Testis (tissue), 3 donors: ENCODE data around the gene SMAP1. TPM values are rescaled to one million over a fixed set of nuclear protein-coding genes. Genes with fewer than 3 reads are reported as not detected.

ENCODE experiments used
- DNase-seq: peaks from one replicate; pipeline ENCODE4 v3.0.0-alpha.2; 2019
- H3K27ac ChIP-seq, 2 donors: fragments of 200-600 bp; sonication (generic); one replicate each; pipeline ENCODE4 v1.5.1; 2019
- H3K27me3 ChIP-seq: fragments of 200-600 bp; sonication (generic); one replicate; pipeline ENCODE4 v1.5.1; 2019
- H3K36me3 ChIP-seq: fragments of 200-600 bp; sonication (generic); one replicate; pipeline ENCODE4 v1.5.1; 2017; ENCODE audit warnings: low read depth; ENCODE audit errors: missing control alignments
- H3K4me1 ChIP-seq: fragments of 200-600 bp; sonication (generic); one replicate; pipeline ENCODE4 v1.5.1; 2019
- H3K4me3 ChIP-seq, 2 donors: fragments of 200-600 bp; sonication (generic); one replicate each; pipeline ENCODE4 v1.5.1; 2017 to 2019
- H3K9me3 ChIP-seq: fragments of 200-600 bp; sonication (generic); one replicate; pipeline ENCODE4 v1.5.1; 2017
- POLR2A ChIP-seq: fragments of 450-650 bp; IDR thresholded peaks from one replicate; pipeline ENCODE4 v1.6.1; 2017; ENCODE audit warnings: antibody characterized with exemption, mild to moderate bottlenecking, moderate library complexity
- WGBS, 2 donors: methylation state at CpG; one replicate each; pipeline ENCODE4 v1.1.5; 2018; 5-methylcytosine and 5-hydroxymethylcytosine counted together
- intact Hi-C: fragments of 100-400 bp; cut with DNase I; formaldehyde crosslinking; loops from one replicate; pipeline ENCODE4 v1.15.1; 2023; ENCODE audit warnings: low total_unique reads
- polyA plus RNA-seq: library from polyadenylated mRNA; stranded (reverse); fragments of 350-450 nt; fragmentation: Illumina TruSeq; extraction: RNeasy Lipid Tissue Mini Kit (QIAGEN cat#74804); gene quantifications from one replicate; pipeline ENCODE4 v1.2.3, GENCODE V29; 2014; ENCODE audit warnings: low read depth, low replicate concordance; ENCODE audit not compliant: insufficient read depth
- total RNA-seq, 2 donors: library from RNA; depleted of rRNA; stranded (reverse); fragments of >200 nt; gene quantifications; one replicate each; pipeline ENCODE4 v1.2.3, GENCODE V29; 2016
- TF ChIP-seq, protein P1 (sequence below), 3 experiments: fragments of 450-650 bp in 2 of 3; fragments of 200-600 bp in 1 of 3; sonication (generic) in 1 of 3; IDR thresholded peaks; one replicate each; pipeline ENCODE4 v1.5.1; 2016 to 2019; ENCODE audit warnings: antibody characterized with exemption in 3 of 3, mild to moderate bottlenecking in 2 of 3, moderate library complexity in 1 of 3

SMAP1 gene
- total and polyA plus RNA-seq, 3 donors from 2014 or later = 36.1 to 43.3 (median 41.6) TPM

DNA sequence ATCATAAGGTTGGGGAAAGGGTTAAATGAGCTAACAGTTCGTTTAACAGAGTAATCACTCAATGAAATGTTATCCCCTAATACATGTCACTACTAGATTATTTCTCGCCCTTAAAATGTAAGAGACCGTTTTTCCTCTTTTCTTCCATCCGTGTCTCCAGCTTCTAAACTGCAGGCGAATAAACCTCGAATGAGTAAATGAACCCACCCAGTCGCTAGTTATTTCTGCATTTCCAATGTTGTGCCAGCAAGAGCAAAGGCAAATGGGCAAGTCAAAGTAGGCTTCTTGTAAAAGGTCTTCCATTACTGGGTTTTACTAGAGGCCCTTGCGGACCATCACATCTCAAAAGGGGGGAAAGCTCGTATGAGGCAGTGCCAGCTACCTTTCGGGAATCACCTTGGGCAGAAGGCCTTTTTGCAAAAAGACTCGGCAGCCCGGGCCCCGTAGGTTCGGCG, 400 bp upstream of the SMAP1 start:
- WGBS, 2 donors = 5% methylated on average over 10 to 15 of the region's 15 CpGs
- intact Hi-C loops = no loop called here
- no peaks in the 10 kb centered on the region for H3K27me3 ChIP-seq
- no peak for TF ChIP-seq POLR2A
- TF ChIP-seq, protein P1, sequence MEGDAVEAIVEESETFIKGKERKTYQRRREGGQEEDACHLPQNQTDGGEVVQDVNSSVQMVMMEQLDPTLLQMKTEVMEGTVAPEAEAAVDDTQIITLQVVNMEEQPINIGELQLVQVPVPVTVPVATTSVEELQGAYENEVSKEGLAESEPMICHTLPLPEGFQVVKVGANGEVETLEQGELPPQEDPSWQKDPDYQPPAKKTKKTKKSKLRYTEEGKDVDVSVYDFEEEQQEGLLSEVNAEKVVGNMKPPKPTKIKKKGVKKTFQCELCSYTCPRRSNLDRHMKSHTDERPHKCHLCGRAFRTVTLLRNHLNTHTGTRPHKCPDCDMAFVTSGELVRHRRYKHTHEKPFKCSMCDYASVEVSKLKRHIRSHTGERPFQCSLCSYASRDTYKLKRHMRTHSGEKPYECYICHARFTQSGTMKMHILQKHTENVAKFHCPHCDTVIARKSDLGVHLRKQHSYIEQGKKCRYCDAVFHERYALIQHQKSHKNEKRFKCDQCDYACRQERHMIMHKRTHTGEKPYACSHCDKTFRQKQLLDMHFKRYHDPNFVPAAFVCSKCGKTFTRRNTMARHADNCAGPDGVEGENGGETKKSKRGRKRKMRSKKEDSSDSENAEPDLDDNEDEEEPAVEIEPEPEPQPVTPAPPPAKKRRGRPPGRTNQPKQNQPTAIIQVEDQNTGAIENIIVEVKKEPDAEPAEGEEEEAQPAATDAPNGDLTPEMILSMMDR (IDR thresholded peaks at IDR 0.05) = no peak
- DNase-seq = no peak
- H3K9me3 ChIP-seq = no peaks in the 10 kb centered on the region
- H3K4me1 ChIP-seq = no peaks in the 10 kb centered on the region
- H3K36me3 ChIP-seq = no peaks in the 10 kb centered on the region
- peak overlapping the region; percentile 86 to 98 for H3K4me3 ChIP-seq
- H3K27ac ChIP-seq = peak overlapping the region; percentile 92 to 94

DNA sequence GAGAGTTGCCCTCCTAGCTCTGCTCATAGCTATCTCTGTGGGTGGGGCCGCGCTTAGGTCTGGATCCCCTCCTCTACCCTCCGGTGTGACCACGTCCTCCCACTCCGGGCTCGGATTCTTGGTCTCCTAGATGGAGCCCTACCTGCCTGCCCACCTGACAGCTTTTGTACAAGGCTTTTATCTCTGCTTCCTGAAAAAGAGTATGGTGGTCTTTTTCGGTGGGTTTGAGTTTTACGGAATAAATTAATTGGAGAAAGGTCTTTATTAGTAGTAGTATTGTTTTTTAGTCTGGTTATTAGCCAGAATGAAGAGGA, 773 bp downstream of the SMAP1 start:
- TF ChIP-seq, protein P1 (IDR thresholded peaks at IDR 0.05) = no peak
- no peak for TF ChIP-seq POLR2A
- no peaks in the 10 kb centered on the region for H3K36me3 ChIP-seq
- H3K27me3 ChIP-seq = no peaks in the 10 kb centered on the region
- peak overlapping the region; percentile 92 to 94 for H3K27ac ChIP-seq
- no peak for DNase-seq
- WGBS, 2 donors = 1% methylated on average over 8 of the region's 8 CpGs
- intact Hi-C loops = no loop called here
- H3K4me1 ChIP-seq = peaks cover 6% of the 10 kb centered on the region
- peak overlapping the region; percentile 86 to 98 for H3K4me3 ChIP-seq
- H3K9me3 ChIP-seq = no peaks in the 10 kb centered on the region

DNA sequence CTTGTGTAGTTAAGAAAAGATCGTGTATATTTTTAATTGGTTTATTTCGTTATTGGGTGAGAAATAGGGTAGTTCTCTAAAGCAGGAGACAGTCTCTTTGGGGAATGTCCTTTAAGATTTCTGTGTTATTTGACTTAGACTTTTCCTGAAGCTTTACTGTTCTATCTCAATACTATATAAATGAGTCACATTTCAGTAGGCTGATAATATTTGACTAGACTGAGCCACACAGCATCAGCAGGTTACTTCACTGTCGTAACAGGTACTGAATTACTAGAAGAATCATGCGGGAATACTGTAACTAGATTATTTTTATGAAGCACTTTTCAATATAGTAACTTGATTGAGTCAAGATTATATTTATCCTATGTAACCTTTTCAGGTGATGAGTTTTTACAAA, 1.4 kb downstream of the SMAP1 start:
- no peaks in the 10 kb centered on the region for H3K36me3 ChIP-seq
- 33 to 52% methylated on average over 4 of the region's 4 CpGs for WGBS, 2 donors
- intact Hi-C loops = no loop called here
- no peak overlapping the region for H3K4me3 ChIP-seq
- H3K27ac ChIP-seq = no peak overlapping the region
- H3K9me3 ChIP-seq = no peaks in the 10 kb centered on the region
- DNase-seq = no peak
- no peaks in the 10 kb centered on the region for H3K27me3 ChIP-seq
- TF ChIP-seq, protein P1 (IDR thresholded peaks at IDR 0.05) = no peak
- TF ChIP-seq POLR2A = no peak
- peaks cover 6% of the 10 kb centered on the region for H3K4me1 ChIP-seq

DNA sequence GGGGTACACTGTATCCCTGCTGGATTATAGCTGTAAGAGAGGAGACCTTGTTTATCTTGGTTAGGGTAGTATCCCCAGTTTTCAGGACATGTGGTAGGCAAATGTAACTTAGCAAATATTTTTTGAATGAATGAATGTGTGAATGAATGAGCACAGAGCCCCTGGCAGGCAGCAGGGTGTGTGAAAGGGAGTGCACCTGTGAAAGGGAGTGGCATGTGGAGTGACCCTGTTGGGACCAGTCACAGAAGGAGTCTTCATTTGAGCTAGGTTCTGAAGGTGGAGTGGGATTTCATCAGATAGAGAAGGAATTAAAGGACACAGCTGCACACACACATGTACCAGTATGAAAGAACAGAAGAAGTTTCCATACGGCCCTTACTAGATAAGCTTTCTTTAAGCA, 4.9 kb downstream of the SMAP1 start:
- Histone ChIP-seq H3K27me3 (no peaks in the 10 kb centered on the region), H3K27ac (no peak overlapping the region), H3K4me1 (peaks cover 6% of the 10 kb centered on the region), H3K9me3 (no peaks in the 10 kb centered on the region), H3K4me3 (no peak overlapping the region), H3K36me3 (no peaks in the 10 kb centered on the region)
- TF ChIP-seq, protein P1 (IDR thresholded peaks at IDR 0.05) = no peak
- no peak for TF ChIP-seq POLR2A
- 61 to 64% methylated on average over 1 of the region's 1 CpG for WGBS, 2 donors
- DNase-seq = no peak
- intact Hi-C loops = no loop called here

DNA sequence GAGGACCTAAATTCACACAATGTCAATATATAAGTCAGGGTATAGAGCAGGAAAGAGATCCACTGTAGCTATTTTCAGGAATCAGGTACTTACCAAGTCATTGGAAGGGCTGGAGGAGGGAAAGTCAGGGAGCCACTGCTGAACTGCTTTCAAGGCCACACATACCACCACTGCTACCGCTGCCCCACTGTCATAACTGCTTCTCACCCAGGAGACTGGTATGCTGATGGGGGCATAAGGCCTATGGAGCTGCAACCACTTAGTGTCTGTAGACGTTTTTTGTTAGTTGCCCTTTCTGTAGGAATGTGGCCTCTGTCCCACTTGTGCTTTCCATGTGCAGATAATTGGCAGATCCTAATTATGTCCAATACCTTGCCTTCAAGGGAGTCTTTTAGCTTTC, 5.4 kb downstream of the SMAP1 start:
- no peaks in the 10 kb centered on the region for H3K9me3 ChIP-seq
- H3K4me1 ChIP-seq = peaks cover 6% of the 10 kb centered on the region
- H3K36me3 ChIP-seq = no peaks in the 10 kb centered on the region
- intact Hi-C loops = no loop called here
- no peak overlapping the region for H3K4me3 ChIP-seq
- H3K27ac ChIP-seq = no peak overlapping the region
- H3K27me3 ChIP-seq = no peaks in the 10 kb centered on the region
- WGBS, 2 donors = 33 to 61% methylated on average over 2 of the region's 2 CpGs
- TF ChIP-seq, protein P1 (IDR thresholded peaks at IDR 0.05) = no peak
- TF ChIP-seq POLR2A = no peak
- DNase-seq = no peak
